GM12891 (cell line): ENCODE data around the gene CHRDL2.

Source experiments
- POLR2A ChIP-seq: IDR thresholded peaks from 2 replicates; pipeline ENCODE4 v1.6.1; 2011; ENCODE audit warnings: low read depth, low read length, control low read depth
- POLR2AphosphoS5 ChIP-seq: IDR thresholded peaks from 2 replicates; pipeline ENCODE4 v1.6.1; 2011; ENCODE audit warnings: low read depth, low read length, control low read depth
- POU2F2 ChIP-seq: IDR thresholded peaks from 2 replicates; pipeline ENCODE4 v1.6.1; 2011; ENCODE audit warnings: low read depth, mild to moderate bottlenecking, control low read depth, low read length, moderate library complexity
- SPI1 ChIP-seq: IDR thresholded peaks from 2 replicates; pipeline ENCODE4 v1.6.1; 2011; ENCODE audit warnings: low read depth, low read length, control low read depth
- TAF1 ChIP-seq: IDR thresholded peaks from 2 replicates; pipeline ENCODE4 v1.6.1; 2011; ENCODE audit warnings: low read depth, low read length, control low read depth

DNA sequence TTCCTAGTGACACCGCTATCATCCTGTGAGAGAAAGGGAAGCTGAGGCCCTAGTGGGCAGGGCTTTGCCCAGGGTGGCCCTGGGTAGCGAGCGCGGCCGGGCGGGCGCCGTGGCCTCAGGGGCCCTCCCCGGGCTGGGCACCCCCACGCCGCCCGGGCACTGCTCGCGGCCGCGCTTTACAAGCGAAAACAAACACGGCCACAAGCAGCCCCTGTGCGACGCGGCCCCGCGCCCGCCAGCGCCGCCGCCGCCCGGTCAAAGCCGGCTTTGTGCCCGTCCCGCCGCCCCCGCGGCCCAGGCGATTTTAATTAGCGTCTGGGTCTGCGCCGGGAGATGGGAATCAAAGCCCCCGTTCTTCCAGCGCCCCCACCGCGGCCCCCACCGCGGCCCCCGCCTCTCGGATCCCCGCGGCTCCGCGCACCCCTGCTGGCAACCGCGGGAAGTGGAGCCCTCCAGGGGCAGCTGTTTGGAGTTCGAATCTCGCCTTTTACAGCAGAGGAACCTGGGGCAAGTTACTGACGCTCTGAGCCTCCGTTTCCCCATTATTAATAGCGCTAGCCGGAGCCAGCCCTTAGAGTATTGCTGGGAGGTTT is 47.9 kb downstream of the CHRDL2 start:
- TF ChIP-seq SPI1 = no peak
- no peak for TF ChIP-seq TAF1
- TF ChIP-seq POLR2A = no peak
- TF ChIP-seq POLR2AphosphoS5 = no peak
- no peak for TF ChIP-seq POU2F2
